SK-N-SH treated with all-trans-retinoic acid at 6 μM for 48 hours (cell line): Measurements from ENCODE around the gene RGS6.

Source experiments
- CSDC2 ChIP-seq: fragments of 250-450 bp; sonication (Bioruptor Pico); IDR thresholded peaks from 2 replicates; pipeline ENCODE4 v1.5.0; 2020; ENCODE audit warnings: mild to moderate bottlenecking, moderate library complexity
- RARB ChIP-seq: fragments of 250-450 bp; sonication (Bioruptor Pico); IDR thresholded peaks from 2 replicates; pipeline ENCODE4 v1.8.0; 2021; ENCODE audit warnings: mild to moderate bottlenecking, moderate library complexity
- ZNF8 ChIP-seq: fragments of 450-650 bp; formaldehyde crosslinking; IDR thresholded peaks from 2 replicates; pipeline ENCODE4 v1.5.0; 2020; ENCODE audit warnings: mild to moderate bottlenecking, moderate library complexity
- TF ChIP-seq, protein P1 (sequence below): fragments of 250-450 bp; sonication (Bioruptor Pico); IDR thresholded peaks from 2 replicates; pipeline ENCODE4 v1.5.1; 2020; ENCODE audit warnings: low read depth, mild to moderate bottlenecking, moderate library complexity
- TF ChIP-seq, protein P2 (sequence below): fragments of 250-450 bp; sonication (Bioruptor Pico); IDR thresholded peaks from 2 replicates; pipeline ENCODE4 v1.8.0; 2020; ENCODE audit warnings: mild to moderate bottlenecking, moderate library complexity, borderline replicate concordance
- TF ChIP-seq, protein P3 (sequence below): fragments of 250-450 bp; sonication (Bioruptor Pico); IDR thresholded peaks from 2 replicates; pipeline ENCODE4 v1.5.0; 2020; ENCODE audit warnings: mild to moderate bottlenecking, moderate library complexity

DNA sequence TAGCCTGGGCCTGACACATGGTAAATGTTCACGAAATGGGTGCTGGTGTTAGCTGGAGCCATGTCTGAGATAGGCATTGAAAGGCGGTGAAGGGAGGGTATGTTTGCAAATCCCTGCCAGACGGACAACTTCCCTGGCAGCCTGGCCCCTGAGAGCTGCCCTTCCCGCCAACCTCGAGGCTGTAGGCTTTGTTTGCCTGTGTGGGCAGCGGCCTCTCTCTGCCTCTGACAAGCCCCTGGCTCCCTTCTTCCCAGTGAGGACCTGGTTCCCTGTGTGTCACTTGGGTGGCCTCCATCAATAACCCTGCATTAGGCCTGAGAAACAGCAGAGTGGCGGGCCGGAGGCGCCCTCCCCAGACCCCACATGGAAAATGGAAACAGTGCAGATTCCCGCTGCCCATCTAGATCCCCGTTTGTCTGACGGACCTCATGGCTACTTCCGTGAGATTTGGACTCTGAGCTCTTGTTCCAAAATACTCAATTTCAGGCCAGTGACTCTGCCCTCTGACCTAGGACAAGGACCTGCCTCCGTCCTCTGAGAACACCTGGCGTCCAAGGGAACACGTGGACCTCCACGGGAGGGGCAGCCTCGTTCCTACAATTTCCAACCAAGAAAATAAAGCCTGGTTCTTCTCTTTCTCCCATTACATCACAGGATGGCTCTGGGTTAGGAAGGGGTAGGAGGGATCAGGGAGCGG lies 636.2 kb downstream of the RGS6 start:
- TF ChIP-seq RARB (CRISPR knock-in tag) (no peak), ZNF8 (no peak), CSDC2 (CRISPR knock-in tag) (no peak)
- TF ChIP-seq, protein P1, sequence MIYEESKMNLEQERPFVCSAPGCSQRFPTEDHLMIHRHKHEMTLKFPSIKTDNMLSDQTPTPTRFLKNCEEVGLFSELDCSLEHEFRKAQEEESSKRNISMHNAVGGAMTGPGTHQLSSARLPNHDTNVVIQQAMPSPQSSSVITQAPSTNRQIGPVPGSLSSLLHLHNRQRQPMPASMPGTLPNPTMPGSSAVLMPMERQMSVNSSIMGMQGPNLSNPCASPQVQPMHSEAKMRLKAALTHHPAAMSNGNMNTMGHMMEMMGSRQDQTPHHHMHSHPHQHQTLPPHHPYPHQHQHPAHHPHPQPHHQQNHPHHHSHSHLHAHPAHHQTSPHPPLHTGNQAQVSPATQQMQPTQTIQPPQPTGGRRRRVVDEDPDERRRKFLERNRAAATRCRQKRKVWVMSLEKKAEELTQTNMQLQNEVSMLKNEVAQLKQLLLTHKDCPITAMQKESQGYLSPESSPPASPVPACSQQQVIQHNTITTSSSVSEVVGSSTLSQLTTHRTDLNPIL, result no peak
- TF ChIP-seq, protein P2, sequence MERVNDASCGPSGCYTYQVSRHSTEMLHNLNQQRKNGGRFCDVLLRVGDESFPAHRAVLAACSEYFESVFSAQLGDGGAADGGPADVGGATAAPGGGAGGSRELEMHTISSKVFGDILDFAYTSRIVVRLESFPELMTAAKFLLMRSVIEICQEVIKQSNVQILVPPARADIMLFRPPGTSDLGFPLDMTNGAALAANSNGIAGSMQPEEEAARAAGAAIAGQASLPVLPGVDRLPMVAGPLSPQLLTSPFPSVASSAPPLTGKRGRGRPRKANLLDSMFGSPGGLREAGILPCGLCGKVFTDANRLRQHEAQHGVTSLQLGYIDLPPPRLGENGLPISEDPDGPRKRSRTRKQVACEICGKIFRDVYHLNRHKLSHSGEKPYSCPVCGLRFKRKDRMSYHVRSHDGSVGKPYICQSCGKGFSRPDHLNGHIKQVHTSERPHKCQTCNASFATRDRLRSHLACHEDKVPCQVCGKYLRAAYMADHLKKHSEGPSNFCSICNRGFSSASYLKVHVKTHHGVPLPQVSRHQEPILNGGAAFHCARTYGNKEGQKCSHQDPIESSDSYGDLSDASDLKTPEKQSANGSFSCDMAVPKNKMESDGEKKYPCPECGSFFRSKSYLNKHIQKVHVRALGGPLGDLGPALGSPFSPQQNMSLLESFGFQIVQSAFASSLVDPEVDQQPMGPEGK (CRISPR knock-in tag), result no peak
- TF ChIP-seq, protein P3, sequence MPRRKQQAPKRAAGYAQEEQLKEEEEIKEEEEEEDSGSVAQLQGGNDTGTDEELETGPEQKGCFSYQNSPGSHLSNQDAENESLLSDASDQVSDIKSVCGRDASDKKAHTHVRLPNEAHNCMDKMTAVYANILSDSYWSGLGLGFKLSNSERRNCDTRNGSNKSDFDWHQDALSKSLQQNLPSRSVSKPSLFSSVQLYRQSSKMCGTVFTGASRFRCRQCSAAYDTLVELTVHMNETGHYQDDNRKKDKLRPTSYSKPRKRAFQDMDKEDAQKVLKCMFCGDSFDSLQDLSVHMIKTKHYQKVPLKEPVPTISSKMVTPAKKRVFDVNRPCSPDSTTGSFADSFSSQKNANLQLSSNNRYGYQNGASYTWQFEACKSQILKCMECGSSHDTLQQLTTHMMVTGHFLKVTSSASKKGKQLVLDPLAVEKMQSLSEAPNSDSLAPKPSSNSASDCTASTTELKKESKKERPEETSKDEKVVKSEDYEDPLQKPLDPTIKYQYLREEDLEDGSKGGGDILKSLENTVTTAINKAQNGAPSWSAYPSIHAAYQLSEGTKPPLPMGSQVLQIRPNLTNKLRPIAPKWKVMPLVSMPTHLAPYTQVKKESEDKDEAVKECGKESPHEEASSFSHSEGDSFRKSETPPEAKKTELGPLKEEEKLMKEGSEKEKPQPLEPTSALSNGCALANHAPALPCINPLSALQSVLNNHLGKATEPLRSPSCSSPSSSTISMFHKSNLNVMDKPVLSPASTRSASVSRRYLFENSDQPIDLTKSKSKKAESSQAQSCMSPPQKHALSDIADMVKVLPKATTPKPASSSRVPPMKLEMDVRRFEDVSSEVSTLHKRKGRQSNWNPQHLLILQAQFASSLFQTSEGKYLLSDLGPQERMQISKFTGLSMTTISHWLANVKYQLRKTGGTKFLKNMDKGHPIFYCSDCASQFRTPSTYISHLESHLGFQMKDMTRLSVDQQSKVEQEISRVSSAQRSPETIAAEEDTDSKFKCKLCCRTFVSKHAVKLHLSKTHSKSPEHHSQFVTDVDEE (CRISPR knock-in tag), result no peak
